ENCODE data around the gene ZNF485.

Gene ZNF485

DNA sequence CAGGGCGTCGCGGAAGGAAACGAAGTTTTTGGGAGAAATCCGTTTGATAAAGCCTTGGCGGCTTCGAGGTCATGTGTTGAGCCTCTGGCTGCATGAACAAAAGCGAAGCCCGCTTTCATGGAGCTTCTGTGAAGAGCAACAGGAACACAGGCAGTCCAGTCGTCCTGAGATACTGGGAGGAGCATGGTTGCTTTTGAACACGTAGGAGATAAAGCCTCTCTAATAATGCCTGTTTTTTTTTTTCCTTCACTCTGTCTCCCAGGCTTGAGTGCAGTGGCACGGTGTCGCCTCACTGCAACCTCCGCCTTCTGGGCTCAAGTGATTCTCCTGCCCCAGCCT, 42.9 kb downstream of the ZNF485 start:
- DNase-seq (ENCODE audit: low read depth in 1 of 2, low spot score in 1 of 2): no peak
- TF ChIP-seq JUND (IDR thresholded peaks at IDR 0.05; ENCODE audit: low read depth): no peak
- in situ Hi-C loops (cut with HindIII; ENCODE audit: low pct_unique_long_range_greater_than_20kb, low sequenced_read_pairs): no loop called here

DNA sequence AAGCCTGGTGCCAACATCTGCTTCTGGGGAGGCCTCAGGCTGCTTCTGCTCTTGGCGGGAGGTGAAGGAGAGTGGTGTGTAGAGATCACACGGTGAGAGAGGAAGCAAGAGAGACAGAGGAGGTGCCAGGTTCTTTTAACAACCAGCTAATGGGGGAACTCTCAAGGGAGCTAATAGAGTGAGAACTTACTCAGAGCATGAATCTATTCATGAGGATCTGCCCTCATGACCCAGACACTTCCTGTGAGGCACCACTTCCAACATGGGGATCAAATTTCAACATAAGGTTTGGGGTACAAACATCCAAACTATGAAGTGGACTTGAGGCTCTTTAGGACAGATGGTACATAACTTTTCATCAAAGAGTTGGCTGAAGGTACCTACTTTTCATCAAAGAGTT, 47.5 kb downstream of the ZNF485 start:
- in situ Hi-C loops (cut with HindIII; ENCODE audit: low pct_unique_long_range_greater_than_20kb, low sequenced_read_pairs): no loop called here

DNA sequence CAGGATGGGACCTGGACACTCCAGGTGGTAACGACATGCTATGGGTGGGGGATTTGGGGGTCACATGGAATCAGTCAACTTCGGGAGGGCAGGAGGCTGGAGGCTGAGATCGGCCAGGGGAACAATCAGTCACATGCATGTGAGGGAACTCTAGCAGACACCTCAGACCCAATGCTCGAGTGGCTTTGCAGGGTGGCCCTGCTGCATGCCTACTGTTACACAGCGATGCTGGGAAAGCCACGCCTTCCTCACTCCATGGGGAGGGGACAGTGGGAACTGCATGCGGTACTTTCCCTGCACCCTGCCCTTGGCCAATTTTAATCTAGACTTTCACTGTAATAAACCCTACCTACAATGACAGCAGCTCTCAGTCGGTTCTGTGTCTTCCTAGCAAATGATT, 49.1 kb downstream of the ZNF485 start:
- in situ Hi-C loops (cut with HindIII; ENCODE audit: low pct_unique_long_range_greater_than_20kb, low sequenced_read_pairs): no loop called here
- DNase-seq (ENCODE audit: low read depth in 1 of 2, low spot score in 1 of 2): no peak
- no peak for TF ChIP-seq JUND (IDR thresholded peaks at IDR 0.05; ENCODE audit: low read depth)

More for the DNA sequence above, 47.5 kb downstream of the ZNF485 start:
- no peak for DNase-seq (ENCODE audit: low read depth in 1 of 2, low spot score in 1 of 2)
- no peak for TF ChIP-seq JUND (IDR thresholded peaks at IDR 0.05; ENCODE audit: low read depth)

DNA sequence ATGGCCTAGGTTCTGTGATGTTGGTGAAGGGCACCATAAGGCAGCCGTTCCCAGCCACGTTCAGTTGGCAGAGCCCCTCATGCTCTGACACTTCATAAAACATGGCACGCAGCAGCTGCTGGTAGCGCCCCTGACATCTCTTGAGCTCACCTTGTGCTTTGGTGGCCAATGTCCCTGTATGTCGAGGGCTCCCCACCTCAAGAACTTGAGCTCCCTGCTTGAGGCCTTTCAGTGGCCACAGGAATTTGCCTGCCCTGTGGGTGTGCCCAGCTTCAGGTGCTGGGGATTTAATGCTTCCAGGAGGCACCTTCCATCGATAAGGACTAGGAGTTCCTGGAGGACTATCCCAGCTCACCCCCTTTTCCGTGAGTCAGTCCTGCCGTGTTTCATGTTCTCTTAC, 52.0 kb downstream of the ZNF485 start:
- no peak for TF ChIP-seq JUND (IDR thresholded peaks at IDR 0.05; ENCODE audit: low read depth)
- in situ Hi-C loops (cut with HindIII; ENCODE audit: low pct_unique_long_range_greater_than_20kb, low sequenced_read_pairs): no loop called here
- peak in 1 of 2 experiments; percentile 23 for DNase-seq (ENCODE audit: low read depth in 1 of 2, low spot score in 1 of 2)

DNA sequence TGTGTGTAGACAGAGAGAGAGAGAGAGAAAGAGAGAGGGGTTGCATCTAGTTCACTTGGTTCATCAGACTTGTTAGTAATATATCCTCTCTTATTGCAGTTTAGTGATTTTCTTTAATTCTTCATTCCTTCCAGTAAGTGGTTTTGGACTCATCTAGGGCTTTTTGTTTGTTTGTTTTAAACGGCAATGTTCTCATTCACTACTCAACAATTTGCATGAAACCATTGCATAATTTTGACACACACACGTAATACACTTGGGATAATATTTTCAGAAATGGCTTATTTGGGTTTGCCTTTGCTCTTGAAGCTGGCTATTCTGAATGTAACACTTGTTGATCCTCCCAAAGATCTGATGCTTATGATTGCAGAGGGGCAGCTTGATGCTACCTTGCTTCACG, 58.8 kb downstream of the ZNF485 start:
- no peak for DNase-seq (ENCODE audit: low read depth in 1 of 2, low spot score in 1 of 2)
- in situ Hi-C loops (cut with HindIII; ENCODE audit: low pct_unique_long_range_greater_than_20kb, low sequenced_read_pairs): no loop called here
- TF ChIP-seq JUND (IDR thresholded peaks at IDR 0.05; ENCODE audit: low read depth): no peak

DNA sequence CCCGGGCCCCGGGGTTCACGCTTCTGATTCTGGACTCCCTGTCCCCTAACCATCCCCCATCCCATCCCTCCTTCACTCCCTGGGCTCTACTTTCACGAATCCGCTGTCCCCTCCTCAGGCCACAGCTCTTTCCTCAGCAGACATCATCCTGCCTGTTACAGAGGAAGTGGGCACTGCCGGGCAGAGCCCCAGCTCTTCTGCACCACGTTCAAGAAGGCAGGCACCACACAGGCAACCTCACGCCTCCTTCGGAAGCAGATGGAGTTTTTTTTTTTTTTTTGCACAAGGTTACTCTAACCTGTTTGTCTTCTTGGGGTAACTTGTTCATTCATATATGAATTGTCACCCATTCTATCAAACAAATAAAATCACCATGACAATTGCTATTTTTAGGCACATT, 60.3 kb downstream of the ZNF485 start:
- no peak for DNase-seq (ENCODE audit: low read depth in 1 of 2, low spot score in 1 of 2)
- in situ Hi-C loops (cut with HindIII; ENCODE audit: low pct_unique_long_range_greater_than_20kb, low sequenced_read_pairs): no loop called here
- TF ChIP-seq JUND (IDR thresholded peaks at IDR 0.05; ENCODE audit: low read depth): no peak

DNA sequence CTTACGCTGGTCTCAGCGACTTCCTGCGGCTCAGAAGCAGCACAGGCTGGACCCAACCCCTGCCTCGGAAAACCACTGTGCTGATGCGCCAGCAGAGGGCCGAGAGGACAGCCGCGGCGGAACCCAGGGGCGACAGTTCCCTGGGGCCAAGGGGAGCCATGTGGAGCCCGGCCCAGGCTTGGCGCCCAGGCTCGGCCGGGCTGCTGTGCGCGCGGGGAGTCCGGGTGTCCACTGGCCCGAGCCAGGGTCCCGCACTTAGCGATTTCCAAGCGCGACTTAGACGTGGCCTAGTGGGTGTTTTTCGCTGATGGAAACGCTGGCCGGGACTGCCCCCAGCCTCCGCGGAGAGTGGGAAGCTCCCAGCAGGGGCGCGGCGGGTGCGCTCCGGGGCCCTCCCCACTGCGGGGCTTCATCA, 61.1 kb downstream of the ZNF485 start:
- in situ Hi-C loops (cut with HindIII; ENCODE audit: low pct_unique_long_range_greater_than_20kb, low sequenced_read_pairs): no loop called here
- no peak for DNase-seq (ENCODE audit: low read depth in 1 of 2, low spot score in 1 of 2)

More for the DNA sequence above, 61.1 kb downstream of the ZNF485 start:
- TF ChIP-seq JUND (IDR thresholded peaks at IDR 0.05; ENCODE audit: low read depth): no peak

All from T47D (cell line).